Measurements from ENCODE around the gene PTGER3. TPM values are rescaled to one million over a fixed set of nuclear protein-coding genes. Genes with fewer than 3 reads are reported as not detected.
A peak's percentile ranks its signal among the peaks of the same experiment; 100 is the strongest.

The PTGER3 gene
- total RNA-seq, 4 donors from 2014 or later: 79.5 to 143 (median 88.6) TPM

DNA sequence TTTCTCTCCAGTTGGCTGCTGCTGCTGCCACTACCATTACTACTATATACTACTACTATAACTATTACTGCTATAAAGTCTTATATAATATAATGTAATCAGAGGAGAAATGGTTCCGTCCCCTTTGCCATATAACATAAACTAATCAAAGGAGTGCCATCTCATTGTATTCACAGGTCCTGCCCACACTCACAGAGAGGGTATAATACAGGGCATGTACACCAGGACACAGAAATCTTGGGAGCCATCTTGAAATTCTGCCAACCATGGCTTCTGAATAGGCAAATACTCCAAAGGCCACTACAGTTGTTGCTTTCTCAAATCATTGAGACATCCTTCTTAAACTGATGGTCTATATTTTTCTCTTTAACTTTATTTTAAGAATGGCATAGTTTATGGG, 40.1 kb upstream of the PTGER3 start:
- no peak for DNase-seq (ENCODE audit: low spot score in 2 of 2)
- H3K4me3 ChIP-seq (ENCODE audit: low read depth, poor library complexity, severe bottlenecking): no peak overlapping the region
- WGBS, 2 donors: 97 to 100% methylated on average over 1 of the region's 1 CpG
- intact Hi-C loops (cut with DNase I; ENCODE audit: low total_unique reads): no loop called here
- TF ChIP-seq, protein P1, sequence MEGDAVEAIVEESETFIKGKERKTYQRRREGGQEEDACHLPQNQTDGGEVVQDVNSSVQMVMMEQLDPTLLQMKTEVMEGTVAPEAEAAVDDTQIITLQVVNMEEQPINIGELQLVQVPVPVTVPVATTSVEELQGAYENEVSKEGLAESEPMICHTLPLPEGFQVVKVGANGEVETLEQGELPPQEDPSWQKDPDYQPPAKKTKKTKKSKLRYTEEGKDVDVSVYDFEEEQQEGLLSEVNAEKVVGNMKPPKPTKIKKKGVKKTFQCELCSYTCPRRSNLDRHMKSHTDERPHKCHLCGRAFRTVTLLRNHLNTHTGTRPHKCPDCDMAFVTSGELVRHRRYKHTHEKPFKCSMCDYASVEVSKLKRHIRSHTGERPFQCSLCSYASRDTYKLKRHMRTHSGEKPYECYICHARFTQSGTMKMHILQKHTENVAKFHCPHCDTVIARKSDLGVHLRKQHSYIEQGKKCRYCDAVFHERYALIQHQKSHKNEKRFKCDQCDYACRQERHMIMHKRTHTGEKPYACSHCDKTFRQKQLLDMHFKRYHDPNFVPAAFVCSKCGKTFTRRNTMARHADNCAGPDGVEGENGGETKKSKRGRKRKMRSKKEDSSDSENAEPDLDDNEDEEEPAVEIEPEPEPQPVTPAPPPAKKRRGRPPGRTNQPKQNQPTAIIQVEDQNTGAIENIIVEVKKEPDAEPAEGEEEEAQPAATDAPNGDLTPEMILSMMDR (IDR thresholded peaks at IDR 0.05): no peak
- TF ChIP-seq POLR2A (IDR thresholded peaks at IDR 0.05): no peak

DNA sequence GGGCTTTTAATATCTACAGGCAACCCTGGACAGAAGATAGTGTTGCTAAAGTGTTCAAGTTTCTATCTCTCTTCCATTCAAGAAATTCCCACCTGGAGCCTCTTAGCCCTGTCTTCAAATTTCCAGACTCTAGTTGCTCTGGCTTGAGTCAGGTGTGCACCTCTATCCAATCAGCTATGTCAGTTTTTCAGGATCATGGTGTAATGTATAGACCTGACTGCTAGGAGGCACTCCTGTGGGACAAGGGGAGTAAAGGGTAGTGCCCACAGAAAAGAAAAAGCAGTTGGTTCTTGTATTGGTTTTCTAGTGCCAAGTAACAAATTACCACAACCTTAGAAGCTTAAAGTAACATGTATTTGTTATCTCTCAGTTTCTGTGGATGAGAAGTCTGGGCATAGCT, 39.4 kb upstream of the PTGER3 start:
- DNase-seq (ENCODE audit: low spot score in 2 of 2): no peak
- intact Hi-C loops (cut with DNase I; ENCODE audit: low total_unique reads): no loop called here

DNA sequence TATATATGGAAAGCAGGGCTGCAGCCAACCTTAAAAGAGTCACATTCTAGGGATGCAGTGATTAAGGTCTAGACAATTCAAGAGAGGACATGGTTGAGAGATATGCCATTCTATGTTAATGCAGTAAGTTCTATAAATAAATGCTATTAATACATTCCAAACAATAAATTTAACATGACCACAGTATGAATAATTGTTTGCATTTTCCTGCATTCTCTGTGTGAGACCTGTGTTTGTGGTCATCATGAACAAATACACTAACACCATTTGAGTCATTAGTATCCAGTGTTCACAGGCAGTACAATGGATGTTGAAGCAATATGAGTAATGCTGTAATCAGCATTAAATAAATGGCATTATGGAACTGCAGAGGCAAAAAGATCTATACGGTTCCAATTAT, 38.7 kb upstream of the PTGER3 start:
- no peak for DNase-seq (ENCODE audit: low spot score in 2 of 2)
- H3K4me3 ChIP-seq (ENCODE audit: low read depth, poor library complexity, severe bottlenecking): no peak overlapping the region

More for the DNA sequence above, 39.4 kb upstream of the PTGER3 start:
- TF ChIP-seq, protein P1 (IDR thresholded peaks at IDR 0.05): no peak
- TF ChIP-seq POLR2A (IDR thresholded peaks at IDR 0.05): no peak
- no peak overlapping the region for H3K4me3 ChIP-seq (ENCODE audit: low read depth, poor library complexity, severe bottlenecking)

DNA sequence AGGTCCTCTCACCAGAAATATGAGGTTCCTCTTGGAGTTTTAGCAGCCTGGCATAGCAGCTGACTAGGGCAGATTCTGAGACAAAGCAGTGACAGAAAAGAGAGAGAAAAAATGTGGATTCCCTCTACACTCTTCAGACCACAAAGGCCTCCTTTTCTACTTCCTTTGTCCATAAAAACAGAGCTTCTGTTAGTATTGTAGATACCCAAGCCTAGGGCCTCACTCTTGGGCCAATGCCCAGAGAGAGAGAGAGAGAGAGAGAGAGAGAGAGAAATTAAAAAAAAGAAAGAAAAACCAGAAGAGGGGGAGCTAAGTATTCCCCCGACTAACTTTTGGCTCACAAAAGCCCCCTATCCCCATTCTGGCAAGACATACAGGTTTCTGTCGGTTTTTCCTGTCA, 35.7 kb upstream of the PTGER3 start:
- intact Hi-C loops (cut with DNase I; ENCODE audit: low total_unique reads): no loop called here
- DNase-seq (ENCODE audit: low spot score in 2 of 2): no peak
- WGBS, 2 donors: 80 to 85% methylated on average over 2 of the region's 2 CpGs
- no peak overlapping the region for H3K4me3 ChIP-seq (ENCODE audit: low read depth, poor library complexity, severe bottlenecking)
- TF ChIP-seq POLR2A (IDR thresholded peaks at IDR 0.05): no peak
- TF ChIP-seq, protein P1 (IDR thresholded peaks at IDR 0.05): no peak

More for the DNA sequence above, 38.7 kb upstream of the PTGER3 start:
- no peak for TF ChIP-seq POLR2A (IDR thresholded peaks at IDR 0.05)
- TF ChIP-seq, protein P1 (IDR thresholded peaks at IDR 0.05): no peak
- intact Hi-C loops (cut with DNase I; ENCODE audit: low total_unique reads): no loop called here
- WGBS, 2 donors: 79 to 88% methylated on average over 1 of the region's 1 CpG

DNA sequence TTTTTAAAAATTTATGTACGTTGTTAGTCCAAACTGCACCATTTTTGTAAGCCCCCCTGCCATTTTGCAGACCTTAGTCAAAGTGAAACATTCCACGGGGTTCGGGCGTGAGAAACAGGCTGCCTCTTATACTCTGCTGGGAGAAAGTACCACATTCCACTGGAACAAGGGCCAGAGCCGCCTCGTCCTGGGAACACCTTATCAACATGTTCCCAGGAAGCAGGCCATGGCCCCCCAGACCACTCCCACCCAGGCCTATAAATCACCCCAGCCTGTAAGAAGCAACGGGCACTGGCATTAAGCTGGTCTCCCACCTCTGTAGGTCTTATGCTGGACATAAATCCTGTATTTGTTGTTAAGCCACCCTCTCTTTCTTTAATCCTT, 34.1 kb upstream of the PTGER3 start:
- intact Hi-C loops (cut with DNase I; ENCODE audit: low total_unique reads): no loop called here
- WGBS, 2 donors: 66 to 69% methylated on average over 7 of the region's 7 CpGs
- TF ChIP-seq, protein P1 (IDR thresholded peaks at IDR 0.05): no peak
- no peak for TF ChIP-seq POLR2A (IDR thresholded peaks at IDR 0.05)
- peak; percentile 15 to 80 for DNase-seq (ENCODE audit: low spot score in 2 of 2)
- H3K4me3 ChIP-seq (ENCODE audit: low read depth, poor library complexity, severe bottlenecking): no peak overlapping the region
